Endothelial cell of umbilical vein (primary cell): Measurements from ENCODE around the gene MTA2.
"Not testable (repeated sequence)": the region's sequence is repeated elsewhere in the genome, so short reads cannot be mapped to it uniquely, and the experiment has no call there.

Experiments used
- CTCF ChIP-seq, 2 donors: IDR thresholded peaks; 1 replicate in 1 of 2; 2 replicates in 1 of 2; pipeline ENCODE4 v1.5.1; 2011; ENCODE audit warnings: low read length in 2 of 2, mild to moderate bottlenecking in 2 of 2, moderate library complexity in 2 of 2, control low read depth in 1 of 2, inconsistent platforms in 1 of 2, low read depth in 1 of 2; ENCODE audit not compliant: insufficient read depth in 1 of 2; ENCODE audit errors: extremely low read depth in 1 of 2
- EZH2 ChIP-seq: IDR thresholded peaks from 2 replicates; pipeline ENCODE4 v1.6.1; 2012; ENCODE audit warnings: borderline replicate concordance, low read depth, mild to moderate bottlenecking, moderate library complexity, low read length, inconsistent platforms; ENCODE audit not compliant: severe bottlenecking
- JUN ChIP-seq: IDR thresholded peaks from 2 replicates; pipeline ENCODE4 v1.6.1; 2011; ENCODE audit warnings: borderline replicate concordance, low read depth; ENCODE audit not compliant: insufficient read length, insufficient read depth
- POLR2A ChIP-seq: IDR thresholded peaks from 2 replicates; pipeline ENCODE4 v1.6.1; 2012; ENCODE audit warnings: low read depth, mild to moderate bottlenecking, control low read depth, low read length

GRCh38 chr11:62559626-62560025, 42.0 kb downstream of the MTA2 start:
- not testable (repeated sequence) for TF ChIP-seq CTCF (IDR thresholded peaks at IDR 0.05; ENCODE audit: extremely low read depth in 1 of 2, insufficient read depth in 1 of 2, low read depth in 1 of 2, low read length in 2 of 2); EZH2; JUN; POLR2A
